NCI-H748 treated with DMSO at 0.1 percent for 48 hours (cell line): ENCODE measurements around the gene MPST.

Experiments
- DNase-seq: peaks from one replicate; lab custom pipeline; 2025; lab: John Stamatoyannopoulos, UW

Gene MPST

DNA sequence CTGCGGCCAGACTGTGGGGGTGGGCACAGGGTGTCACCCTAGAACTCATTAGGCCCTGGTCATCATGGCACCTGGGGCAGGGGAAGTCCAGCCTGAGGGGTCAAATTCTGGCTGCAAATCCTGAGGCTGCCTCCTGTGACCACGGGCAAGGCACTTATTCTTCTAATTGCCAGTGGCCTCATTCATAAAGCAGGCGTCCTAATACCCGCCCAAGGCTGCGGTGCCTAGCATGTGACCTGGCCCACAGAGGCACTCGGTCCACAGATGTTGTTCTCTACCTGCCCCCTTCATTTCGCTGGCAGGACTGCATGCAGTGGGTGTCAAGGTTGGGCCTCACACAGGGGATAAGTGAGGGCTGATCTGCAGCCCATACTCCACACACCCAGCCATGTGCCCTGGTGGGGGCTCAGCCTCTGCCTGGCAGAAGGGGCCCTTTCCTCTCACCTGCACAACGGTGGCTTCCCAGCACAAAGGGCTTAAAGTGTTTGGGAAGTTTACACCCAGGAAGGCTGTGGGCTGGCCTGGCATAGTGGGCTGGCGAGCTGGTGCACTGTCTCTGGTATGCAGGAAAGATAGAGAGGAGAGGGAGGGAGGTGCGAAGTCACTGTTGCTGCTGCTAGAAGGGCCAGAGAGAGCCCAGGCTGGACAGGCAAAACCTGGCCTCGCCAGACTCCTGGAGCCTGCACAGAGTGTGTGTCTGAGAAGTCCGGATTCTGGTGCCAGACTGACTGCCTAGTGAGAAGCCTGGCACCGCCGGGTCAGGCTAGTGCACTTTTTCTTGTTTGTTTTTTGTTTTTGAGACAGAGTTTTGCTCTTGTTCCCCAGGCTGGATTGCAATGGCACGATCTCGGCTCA lies 3.2 kb downstream of the MPST start:
- DNase-seq: no peak

DNA sequence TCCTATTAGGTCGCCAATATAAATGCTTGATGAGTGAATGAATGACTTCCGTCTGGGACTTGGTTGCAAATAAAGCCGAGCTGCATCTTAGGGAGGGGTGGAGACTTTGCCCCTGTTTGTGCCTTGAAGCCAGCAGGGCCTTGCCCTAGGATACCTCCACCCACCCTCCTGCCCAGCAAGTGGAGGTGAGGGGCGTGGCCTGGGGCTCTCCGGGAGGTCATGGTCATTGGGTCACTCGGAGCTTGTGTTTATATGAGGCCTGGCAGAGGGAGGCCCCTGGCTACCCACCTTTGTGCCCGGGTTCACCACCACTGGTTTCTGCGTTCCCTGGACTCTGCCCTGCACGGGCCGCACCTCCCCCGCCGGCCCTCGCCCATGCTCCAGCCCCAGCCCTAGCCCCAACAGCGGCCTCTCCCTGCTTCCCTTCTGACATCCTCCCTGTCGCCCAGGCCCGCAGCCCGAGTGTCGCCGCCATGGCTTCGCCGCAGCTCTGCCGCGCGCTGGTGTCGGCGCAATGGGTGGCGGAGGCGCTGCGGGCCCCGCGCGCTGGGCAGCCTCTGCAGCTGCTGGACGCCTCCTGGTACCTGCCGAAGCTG lies 4.3 kb downstream of the MPST start:
- no peak for DNase-seq

DNA sequence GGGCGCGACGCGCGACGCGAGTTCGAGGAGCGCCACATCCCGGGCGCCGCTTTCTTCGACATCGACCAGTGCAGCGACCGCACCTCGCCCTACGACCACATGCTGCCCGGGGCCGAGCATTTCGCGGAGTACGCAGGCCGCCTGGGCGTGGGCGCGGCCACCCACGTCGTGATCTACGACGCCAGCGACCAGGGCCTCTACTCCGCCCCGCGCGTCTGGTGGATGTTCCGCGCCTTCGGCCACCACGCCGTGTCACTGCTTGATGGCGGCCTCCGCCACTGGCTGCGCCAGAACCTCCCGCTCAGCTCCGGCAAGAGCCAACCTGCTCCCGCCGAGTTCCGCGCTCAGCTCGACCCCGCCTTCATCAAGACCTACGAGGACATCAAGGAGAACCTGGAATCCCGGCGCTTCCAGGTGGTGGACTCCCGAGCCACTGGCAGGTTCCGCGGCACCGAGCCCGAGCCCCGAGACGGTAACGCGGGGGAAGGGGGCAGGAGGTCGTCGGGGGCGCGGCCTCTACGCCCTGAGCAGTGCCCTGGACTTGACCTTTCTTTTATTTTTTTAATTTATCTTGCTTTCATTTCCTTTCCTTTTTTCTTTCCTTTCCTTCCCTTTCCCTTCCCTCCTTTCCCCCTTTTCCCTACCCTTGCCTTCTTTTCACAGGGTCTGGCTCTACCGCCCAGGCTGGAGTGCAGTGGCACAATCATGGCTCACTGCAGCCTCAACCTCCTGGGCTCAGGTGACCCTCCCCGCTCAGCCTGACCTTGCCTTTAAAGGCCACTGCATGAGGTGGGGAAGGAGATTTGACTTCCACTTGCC lies 5.0 kb downstream of the MPST start:
- DNase-seq: no peak

DNA sequence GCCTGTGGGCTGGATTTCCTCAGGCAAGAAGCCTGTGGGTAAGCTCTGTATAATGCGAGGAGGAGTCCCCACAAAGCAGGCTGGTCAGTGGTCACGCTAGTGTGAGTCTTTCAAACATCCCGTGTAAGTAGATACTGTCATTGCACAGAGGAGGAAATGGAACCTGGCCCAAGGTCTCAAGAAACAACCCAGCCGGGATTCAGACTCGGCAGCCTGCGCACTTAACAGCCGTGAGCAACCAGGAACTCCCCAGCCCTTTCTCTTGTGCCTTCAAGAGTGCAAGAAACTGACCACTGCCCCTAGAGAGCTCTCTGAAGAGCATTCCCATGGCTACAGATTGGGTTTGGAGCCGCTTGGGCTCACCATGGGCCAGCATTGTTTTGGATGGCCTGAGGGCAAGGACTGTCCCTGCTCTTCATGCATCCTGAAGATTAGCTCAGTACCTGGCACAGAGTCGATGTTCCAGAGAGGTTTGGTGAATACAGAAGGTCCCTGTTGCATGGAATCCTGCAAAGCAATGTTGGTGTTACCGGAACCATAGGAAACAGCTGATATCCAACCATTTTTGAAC lies 6.0 kb downstream of the MPST start:
- DNase-seq: no peak

DNA sequence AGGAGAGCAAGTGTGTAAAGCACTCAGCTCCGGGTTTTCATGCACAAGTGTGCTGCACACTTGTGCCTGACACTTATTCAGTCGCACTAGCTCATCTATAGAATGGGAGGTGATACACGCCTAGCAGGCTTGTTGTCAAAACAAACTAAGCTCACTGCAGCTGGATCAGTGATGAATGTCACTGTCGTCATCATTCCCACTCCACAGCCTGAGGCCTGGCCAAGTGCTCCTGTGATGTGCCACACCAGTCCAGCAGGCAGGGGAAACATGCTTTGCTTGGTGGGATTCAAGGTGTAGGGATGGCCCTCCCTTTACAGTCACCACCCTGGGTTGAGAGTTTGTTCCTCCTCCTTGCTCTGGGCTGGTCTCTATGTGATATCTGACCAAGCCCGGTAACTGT lies 6.8 kb downstream of the MPST start:
- DNase-seq: no peak

DNA sequence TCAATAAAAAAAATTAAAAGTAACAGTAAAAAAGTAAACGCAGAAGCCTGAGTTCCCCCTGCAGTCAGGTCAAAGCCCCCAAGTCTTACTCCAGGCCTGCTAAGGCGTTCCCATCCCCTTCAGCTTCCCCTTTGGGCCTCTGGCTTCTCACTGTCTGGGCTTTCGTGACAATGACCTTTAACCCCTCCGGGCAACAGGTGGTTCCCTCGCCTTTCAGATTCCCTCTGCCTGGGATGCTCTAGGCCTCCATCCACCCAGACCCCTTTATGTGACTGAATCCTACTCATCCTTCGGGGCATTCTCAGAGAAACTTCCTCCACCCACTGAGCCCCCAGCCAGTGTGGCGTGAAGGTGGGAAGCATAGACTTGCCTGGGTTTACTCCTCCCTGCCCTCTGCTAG lies 8.0 kb downstream of the MPST start:
- no peak for DNase-seq

DNA sequence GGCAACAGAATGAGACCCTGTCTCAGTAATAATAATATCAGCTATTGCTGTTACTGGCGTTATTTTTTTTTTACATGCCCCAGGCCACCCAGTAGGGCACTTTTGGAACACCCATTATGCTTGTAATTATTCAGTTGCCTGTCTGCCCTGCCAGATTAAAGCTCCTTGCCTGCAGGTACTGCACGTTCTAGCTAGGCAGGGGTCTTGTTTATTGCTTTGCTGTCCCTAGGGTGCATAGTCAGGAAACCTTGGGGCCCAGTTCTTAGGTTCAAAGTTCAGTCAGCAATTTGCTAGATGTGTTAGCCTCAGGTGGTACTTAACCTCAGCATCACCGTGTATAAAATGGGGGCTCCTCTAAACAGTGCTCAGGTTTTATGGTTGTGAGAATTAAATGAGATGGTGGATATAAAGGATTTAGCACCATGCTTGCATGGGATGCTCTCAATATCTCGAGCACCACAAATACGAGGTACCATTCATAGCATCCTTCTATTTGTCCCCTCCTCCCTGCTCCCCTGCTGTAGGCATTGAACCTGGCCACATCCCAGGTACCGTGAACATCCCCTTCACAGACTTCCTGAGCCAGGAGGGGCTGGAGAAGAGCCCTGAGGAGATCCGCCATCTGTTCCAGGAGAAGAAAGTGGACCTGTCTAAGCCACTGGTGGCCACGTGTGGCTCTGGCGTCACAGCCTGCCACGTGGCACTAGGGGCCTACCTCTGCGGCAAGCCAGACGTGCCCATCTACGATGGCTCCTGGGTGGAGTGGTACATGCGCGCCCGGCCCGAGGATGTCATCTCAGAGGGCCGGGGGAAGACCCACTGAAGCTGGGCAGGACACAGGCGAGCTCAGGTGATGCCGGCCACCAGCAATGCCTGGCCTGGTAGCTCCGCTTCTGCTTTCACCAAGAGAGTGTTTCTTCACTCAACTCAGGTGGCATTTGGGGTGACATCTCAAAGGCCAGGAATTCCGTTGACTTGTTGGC lies 9.4 kb downstream of the MPST start:
- DNase-seq: no peak

DNA sequence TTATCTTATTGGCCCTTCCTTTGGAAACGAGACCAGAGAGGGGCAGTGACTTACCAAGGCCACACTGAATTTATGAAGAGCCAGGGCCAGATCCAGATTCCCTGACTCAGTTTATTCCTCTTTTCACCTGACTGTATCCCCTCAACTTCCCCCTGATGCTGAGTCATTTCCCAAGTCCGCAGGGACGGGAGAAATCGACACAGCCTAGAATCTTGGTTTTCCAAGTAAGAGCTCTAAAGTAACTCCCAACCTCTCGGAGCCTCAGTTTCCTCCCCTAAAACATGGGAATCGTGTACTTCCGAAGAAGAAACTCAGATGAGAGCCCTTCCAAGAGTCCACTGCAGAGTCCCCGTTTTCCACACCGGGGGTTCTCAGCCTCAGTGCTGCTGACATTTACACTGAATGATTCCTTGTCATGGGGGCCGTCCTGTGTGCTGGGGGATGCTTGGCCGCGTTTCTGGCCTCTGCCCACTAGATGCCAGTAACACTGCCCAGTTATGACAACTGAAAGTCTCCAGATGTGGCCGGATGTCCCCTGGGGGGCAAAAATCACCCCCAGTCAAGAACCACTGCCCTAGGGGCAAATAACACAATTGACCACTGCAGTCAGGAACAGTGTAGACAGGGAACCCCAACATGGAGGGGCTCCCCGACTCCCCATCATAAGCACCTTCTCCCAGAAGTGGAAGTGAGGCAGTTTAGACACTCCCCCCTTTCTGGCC lies 11.2 kb downstream of the MPST start:
- DNase-seq: no peak

DNA sequence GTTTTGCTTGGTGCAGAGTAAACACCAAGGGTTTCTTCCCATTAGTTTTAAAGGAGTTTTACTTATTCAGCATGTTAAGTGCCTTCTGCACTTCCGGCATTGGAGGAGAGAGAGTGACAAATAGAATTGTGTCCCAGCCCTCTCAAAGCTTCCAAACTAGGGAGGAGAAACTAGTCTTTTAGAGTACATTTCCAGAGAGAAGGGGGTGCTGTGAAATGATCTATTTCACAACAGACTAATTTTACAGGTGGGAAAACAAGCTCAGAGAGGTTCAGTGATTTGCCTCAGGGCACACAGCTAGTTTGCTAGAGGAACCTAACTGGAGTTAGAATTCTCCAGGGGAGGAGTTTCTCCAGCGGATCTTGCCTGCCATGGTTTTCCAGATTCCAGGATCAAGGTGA lies 12.6 kb downstream of the MPST start:
- DNase-seq: no peak

DNA sequence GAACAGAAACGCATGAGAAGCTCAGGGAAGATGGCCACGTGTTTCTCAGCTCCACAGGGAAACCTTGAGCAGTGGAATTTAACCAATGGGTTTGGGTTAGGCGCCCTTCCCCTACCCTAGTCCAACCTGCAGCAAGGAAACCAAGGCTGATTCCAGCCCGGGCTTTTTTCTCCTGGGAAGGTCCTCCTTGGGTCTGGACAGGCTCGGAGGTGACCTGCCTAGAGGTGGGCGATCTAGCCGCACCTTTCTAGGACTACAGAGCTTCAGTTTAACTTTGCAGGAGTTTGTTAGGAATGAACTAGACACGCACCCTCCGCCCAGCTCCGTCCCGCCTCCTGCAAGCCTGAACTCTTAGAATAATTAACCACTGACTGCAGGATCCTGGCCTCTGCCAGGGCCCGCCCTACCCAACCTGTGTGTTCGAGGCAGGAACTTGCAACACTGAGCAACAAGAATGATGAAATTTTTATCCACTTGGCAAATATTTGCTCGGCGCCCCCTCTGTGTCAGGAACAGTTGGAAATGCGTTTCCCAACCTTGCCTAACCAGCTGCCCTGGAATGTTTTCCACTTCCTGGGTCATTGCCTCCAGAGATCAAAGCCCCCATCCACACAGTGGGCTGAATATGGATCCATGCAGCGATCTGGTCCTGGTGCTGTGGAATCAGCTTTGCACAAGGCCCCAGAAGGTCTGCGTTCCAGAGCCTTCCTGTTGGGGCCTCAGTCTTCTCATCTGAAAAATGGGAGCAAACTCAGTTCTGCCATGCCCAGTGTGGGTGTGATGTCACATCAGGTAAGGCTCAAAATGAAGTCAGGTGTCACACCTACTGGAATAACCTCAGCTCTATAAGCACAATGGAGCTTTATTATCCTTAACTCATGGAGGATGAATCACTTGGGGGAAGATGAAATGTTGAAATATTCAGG lies 13.3 kb downstream of the MPST start:
- DNase-seq: no peak

DNA sequence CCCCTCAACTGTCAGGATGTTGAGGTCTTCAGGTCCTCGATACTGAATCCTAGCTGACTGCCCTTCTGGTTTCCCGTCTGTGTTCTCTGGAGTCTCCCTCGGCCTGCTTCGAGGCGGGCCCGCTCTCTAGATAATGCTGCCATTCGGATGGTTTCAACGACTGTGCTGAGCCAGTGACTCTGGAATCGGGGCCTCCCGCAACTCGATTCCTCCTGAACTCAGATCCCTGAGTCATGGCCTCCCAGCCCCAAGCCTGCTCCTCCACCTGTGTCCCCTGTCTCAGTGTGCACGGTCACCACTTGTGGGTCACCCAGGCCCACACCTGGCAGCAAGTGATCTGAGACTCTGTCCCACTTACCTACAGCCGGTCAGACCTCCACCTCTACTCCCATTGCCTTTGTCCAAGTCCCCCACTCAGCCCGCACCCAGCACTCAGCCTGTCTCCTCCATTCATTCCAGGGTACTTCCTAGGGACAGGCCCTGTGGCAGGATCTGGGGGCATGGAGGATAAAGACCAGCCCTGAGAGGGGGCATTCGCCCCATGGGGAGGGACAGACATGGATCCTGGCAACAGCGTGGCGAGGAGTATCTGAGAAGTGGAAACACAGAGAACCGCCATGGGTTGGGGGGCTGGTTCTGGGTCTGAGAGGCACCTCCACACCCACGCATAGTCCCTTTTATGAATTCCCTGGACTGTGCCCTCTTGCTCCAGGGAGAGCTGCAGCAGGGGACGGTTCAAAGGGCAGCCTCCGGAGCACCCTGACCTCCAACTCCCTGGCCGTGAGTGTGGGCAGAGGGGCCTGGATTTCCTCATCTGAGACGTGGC lies 14.3 kb downstream of the MPST start:
- no peak for DNase-seq

DNA sequence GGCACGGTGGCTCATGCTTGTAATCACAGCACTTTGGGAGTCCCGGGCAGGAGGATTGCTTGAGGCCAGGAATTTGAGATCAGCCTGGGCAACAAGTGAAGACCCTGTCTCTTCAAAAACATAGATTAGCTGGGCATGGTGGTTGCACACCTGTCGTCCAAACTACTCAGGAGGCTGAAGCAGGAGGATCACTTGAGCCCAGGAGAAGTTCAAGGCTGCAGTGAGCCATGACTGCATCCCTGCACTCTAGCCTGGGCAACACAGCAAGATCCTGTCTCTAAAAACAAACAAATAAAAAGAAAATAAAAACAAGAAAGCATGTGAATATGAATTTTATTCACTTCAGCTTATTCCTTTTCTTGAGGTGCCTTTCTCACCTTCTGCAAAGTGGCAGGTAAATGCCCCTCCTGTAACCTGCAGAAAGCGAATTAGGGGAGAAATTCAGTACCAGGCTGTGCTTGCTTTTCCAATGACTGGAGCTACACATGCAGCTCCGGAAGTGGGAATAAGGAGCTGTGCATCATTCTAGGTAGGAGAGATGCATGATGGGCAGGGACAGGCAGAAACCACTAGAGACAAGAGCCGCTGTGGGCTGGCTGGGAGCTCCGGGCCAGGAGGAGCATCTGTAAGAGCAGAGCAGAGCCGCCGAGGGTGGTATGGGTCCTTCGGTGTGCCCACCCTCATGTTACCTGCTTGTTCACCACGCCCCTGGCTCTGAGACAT lies 17.3 kb downstream of the MPST start:
- DNase-seq: no peak

DNA sequence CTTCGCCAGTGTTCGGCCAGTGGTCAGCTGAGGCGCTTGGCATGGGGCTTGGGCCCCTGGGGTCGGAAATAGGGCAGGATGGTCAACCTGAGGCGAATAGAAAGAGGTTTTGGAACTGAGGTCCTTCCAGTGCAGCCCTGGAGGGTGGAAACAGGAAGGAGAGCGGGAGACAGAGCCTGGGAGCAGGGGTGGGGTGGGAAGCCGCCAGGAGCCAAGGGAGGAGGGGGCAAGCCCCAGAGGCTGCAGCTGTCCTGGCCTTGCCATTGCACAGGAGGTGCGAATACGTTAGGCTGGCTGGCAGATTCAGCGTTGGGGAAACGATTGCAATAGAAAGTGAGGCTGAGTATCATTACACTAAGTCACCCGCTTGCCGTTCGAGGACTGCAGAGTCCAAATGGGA lies 18.1 kb downstream of the MPST start:
- DNase-seq: no peak

DNA sequence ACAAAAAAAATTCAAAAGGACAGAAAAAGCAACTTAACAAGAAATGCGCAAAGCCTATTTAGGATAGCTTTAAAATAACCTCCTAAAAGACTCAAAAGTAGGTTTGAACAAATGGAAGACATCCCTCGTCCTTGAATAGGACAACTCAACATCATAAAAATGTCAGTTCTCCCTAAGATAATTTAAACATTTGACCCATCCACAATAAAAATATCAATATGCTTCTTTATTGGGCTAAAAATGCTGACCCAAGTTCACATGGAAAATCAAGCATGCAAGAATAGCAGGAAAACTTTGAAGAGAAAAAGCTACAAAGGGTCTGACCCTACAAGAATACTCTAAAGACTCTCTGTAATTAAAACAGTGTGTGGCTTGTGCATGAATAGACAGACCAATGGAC lies 19.9 kb downstream of the MPST start:
- no peak for DNase-seq

DNA sequence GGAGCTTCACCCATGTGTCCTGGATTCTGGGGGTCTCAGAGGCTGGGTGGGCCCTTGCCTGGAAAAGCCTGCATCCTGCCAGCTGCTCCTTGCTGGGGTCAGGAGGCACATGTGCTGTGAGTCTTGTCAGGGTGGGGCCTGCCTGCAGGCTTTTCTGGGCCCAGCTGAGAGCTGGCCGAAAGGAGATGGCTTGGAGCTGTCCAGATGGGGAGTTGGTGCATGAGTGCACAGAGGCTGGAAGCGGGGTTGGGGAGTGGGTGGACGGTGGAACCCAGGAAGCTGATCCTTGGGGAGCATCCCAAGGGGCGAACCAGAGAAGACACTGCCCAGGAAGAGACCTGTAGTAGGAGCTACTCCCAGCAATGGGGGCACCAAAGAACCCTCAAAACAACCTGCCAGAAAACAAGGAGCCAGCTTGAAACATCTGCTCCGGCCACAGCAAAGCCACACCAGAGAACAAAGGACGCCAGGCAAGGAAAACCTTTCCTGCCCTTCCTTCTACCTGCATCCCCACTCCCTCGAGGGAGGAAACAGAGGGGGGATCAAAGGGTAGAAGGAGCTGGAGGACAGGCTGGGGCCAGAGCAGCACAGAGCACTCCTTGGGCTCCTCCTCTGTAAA lies 23.8 kb downstream of the MPST start:
- no peak for DNase-seq

DNA sequence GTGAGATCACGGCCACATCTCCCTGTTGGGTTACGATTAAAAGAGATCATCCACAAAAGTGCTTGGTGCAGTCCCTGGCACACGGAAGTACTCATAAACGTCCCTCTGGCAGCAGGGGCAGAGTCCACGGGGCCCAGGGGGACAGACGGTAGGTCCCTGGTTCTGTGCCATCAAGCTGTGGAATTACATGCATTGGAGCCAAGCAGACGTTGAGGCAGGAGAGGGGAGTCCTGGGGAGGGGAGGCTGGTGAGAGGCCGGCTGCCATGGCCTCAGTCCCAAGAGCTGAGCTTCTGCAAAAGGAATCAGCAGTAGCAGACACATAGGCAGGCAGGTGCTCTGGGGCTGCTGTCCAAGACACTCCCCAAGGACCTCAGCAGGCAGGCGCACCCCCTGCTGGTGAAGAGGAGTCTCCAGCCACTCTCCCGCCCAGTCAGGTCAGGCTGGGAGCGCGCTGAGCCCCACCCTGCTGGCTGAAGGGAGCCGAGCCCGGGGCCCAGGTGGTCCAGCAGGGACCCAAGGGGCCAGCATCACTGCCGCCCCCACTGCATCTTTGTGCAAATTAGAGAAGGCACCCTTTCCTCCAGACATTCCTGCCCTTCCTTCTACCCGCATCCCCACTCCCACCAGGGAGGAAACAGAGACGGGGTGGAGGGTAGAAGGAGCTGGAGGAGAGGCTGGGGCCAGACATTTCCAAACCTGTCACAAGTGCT lies 24.4 kb downstream of the MPST start:
- DNase-seq: no peak
